Measurements from ENCODE around the gene RGS3. TPM values are rescaled to one million over a fixed set of nuclear protein-coding genes. Genes with fewer than 3 reads are reported as not detected.

RGS3 gene
- total and polyA plus RNA-seq, 2 of the 13 experiments (the other 11 are each of a cell fraction or from before 2014, with no cell fraction given): 17.1 to 28.8 TPM

GRCh38 chr9:113562653-113563381 is 99.3 kb downstream of the RGS3 start:
- TF ChIP-seq ZNF768 (CRISPR knock-in tag; IDR thresholded peaks at IDR 0.05) (peak; percentile 87), PAXIP1 (CRISPR knock-in tag; conservative IDR thresholded peaks at IDR 0.05) (no peak), ZNF10 (CRISPR knock-in tag; IDR thresholded peaks at IDR 0.05; ENCODE audit: borderline replicate concordance, low read depth) (no peak), THAP9 (CRISPR knock-in tag; IDR thresholded peaks at IDR 0.05; ENCODE audit: borderline replicate concordance) (no peak), PRMT3 (CRISPR knock-in tag; IDR thresholded peaks at IDR 0.05; ENCODE audit: borderline replicate concordance, low read depth) (no peak), E2F5 (CRISPR knock-in tag; conservative IDR thresholded peaks at IDR 0.05) (no peak), ZNF629 (CRISPR knock-in tag; conservative IDR thresholded peaks at IDR 0.05) (no peak)
- in situ Hi-C loops (cut with HindIII; ENCODE audit: extremely low pct_ligation_motif_present, low pct_unique_long_range_greater_than_20kb) (no loop called here), intact Hi-C loops (cut with micrococcal nuclease; ENCODE audit: unreplicated experiment) (no loop called here)
- Histone ChIP-seq H3K4me2 (ENCODE audit: low read depth, low read length) (no peak overlapping the region), H3K9me3 (ENCODE audit: low read length) (no peaks in the 10 kb centered on the region), H4K20me1 (ENCODE audit: insufficient read depth, low read length) (no peaks in the 10 kb centered on the region), H3K9ac (ENCODE audit: insufficient read depth, low read depth, low read length) (no peak overlapping the region), H3K79me2 (ENCODE audit: insufficient read depth, low read length) (no peaks in the 10 kb centered on the region), H3K27ac (ENCODE audit: extremely low read length, insufficient read depth, low read length) (no peak overlapping the region), H2AFZ (ENCODE audit: low read length) (no peak overlapping the region), H3K27me3 (ENCODE audit: control insufficient read depth in 1 of 2, insufficient read depth in 2 of 2, low read length in 2 of 2) (no peaks in the 10 kb centered on the region), H3K4me3 (replicated peaks in 1 of 3; ENCODE audit: insufficient read depth in 1 of 3, low read depth in 2 of 3, low read length in 3 of 3) (no peak overlapping the region), H3K4me1 (ENCODE audit: insufficient read depth, low read length) (peaks cover 66% of the 10 kb centered on the region), H3K36me3 (replicated peaks in 1 of 2; ENCODE audit: control insufficient read depth in 1 of 2, insufficient read depth in 2 of 2, low read length in 2 of 2) (no peaks in the 10 kb centered on the region; a peak in 3 of 5 replicates)
- ATAC-seq: no peak
- FAIRE-seq: no peak
- WGBS (ENCODE audit: low lambda C conversion rate): no CpG with 5 or more reads among the region's 2 CpGs
- POLR2A ChIA-PET: no interaction called here
- CTCF ChIA-PET (ENCODE audit: low intra/inter-chr PET ratio, low total read pairs): no interaction called here
- DNase-seq (ENCODE audit: low spot score): no peak
- BruUV-seq (replicated peaks): no TSS peak
